Small intestine (tissue), 7 donors: ENCODE results near the gene TTC33. TPM values are rescaled to one million over a fixed set of nuclear protein-coding genes. Genes with fewer than 3 reads are reported as not detected.

Source experiments
- DNase-seq, 2 donors: peaks; one replicate each; pipeline versions ENCODE4 v3.0.0 to v3.0.0-alpha.2; 2013
- FAIRE-seq: peaks from 2 replicates; lab custom pipeline; 2012; peaks lifted over from hg19 to GRCh38; lab: Jason Lieb, UNC
- H3K27ac ChIP-seq, 3 donors: one replicate each; pipeline ENCODE4 v1.5.1; 2013; ENCODE audit warnings: low read length in 2 of 3, mild to moderate bottlenecking in 2 of 3, control low read depth in 1 of 3, inconsistent platforms in 1 of 3, low read depth in 1 of 3, moderate library complexity in 1 of 3
- H3K27me3 ChIP-seq, 3 donors: one replicate each; pipeline ENCODE4 v1.6.1; 2013; ENCODE audit warnings: low read length in 3 of 3, inconsistent platforms in 1 of 3; ENCODE audit not compliant: control insufficient read depth in 3 of 3, insufficient read depth in 3 of 3
- H3K36me3 ChIP-seq, 3 donors: one replicate each; pipeline ENCODE4 v1.6.1; 2013; ENCODE audit warnings: low read length in 3 of 3, inconsistent platforms in 1 of 3, low read depth in 1 of 3, mild to moderate bottlenecking in 1 of 3, moderate library complexity in 1 of 3; ENCODE audit not compliant: control insufficient read depth in 3 of 3, insufficient read depth in 2 of 3
- H3K4me1 ChIP-seq, 3 donors: one replicate each; pipeline ENCODE4 v1.6.1; 2013; ENCODE audit warnings: low read length in 2 of 3, inconsistent platforms in 1 of 3, low read depth in 1 of 3, mild to moderate bottlenecking in 1 of 3, moderate library complexity in 1 of 3; ENCODE audit not compliant: control insufficient read depth in 3 of 3, insufficient read depth in 2 of 3
- H3K4me3 ChIP-seq, 3 donors: one replicate each; pipeline ENCODE4 v1.5.1; 2013; ENCODE audit warnings: low read length in 3 of 3, control low read depth in 1 of 3, inconsistent platforms in 1 of 3, low read depth in 1 of 3, mild to moderate bottlenecking in 1 of 3, moderate library complexity in 1 of 3
- H3K9me3 ChIP-seq, 2 donors: one replicate each; pipeline ENCODE4 v1.6.1; 2013; ENCODE audit warnings: low read depth in 1 of 2, low read length in 1 of 2; ENCODE audit not compliant: control insufficient read depth in 2 of 2, insufficient read depth in 1 of 2
- WGBS, 3 donors: extraction: QIAGEN DNeasy Blood & Tissue Kit; methylation state at CpG; one replicate each; pipeline ENCODE4 v1.1.7; 2013; 5-methylcytosine and 5-hydroxymethylcytosine counted together
- polyA plus RNA-seq, 4 donors: library from polyadenylated mRNA; stranded (reverse) in 3 of 4; unstranded in 1 of 4; fragments of 200-250 nt in 3 of 4; fragments of 120-200 nt in 1 of 4; gene quantifications; one replicate each; pipeline versions ENCODE4 v1.2.1 to v1.2.3, GENCODE V29; 2013
- donor health status: healthy with polysubstance abuse.
- donor health status: control.
- donor health status: control.
- donor health status: Bipolar disorder and iron deficiency.
- donor health status: healthy.

Gene TTC33
- polyA plus RNA-seq, 4 donors = 8.0 to 18.1 (median 8.9) TPM

- no peak for DNase-seq
- Histone ChIP-seq H3K4me3 (no peak overlapping the region), H3K36me3 (no peaks in the 10 kb centered on the region), H3K4me1 (peaks cover 0 to 9% (median 0%) of the 10 kb centered on the region in 3 donors), H3K9me3 (peaks cover 0 to 3% of the 10 kb centered on the region in 2 donors), H3K27ac (no peak overlapping the region), H3K27me3 (no peaks in the 10 kb centered on the region)
- WGBS, 3 donors = 33 to 59% (median 38%) methylated on average over 2 of the region's 2 CpGs
- FAIRE-seq = no peak
Measured at GRCh38 chr5:40480392-40480791, 275.4 kb downstream of the TTC33 start.

- H3K4me1 ChIP-seq = peaks cover 0 to 8% (median 0%) of the 10 kb centered on the region in 3 donors
- H3K36me3 ChIP-seq = no peaks in the 10 kb centered on the region
- no peak overlapping the region for H3K4me3 ChIP-seq
- WGBS, 3 donors = 46 to 56% (median 53%) methylated on average over 3 of the region's 3 CpGs
- H3K27me3 ChIP-seq = no peaks in the 10 kb centered on the region
- peaks cover 0 to 3% of the 10 kb centered on the region in 2 donors for H3K9me3 ChIP-seq
- no peak for DNase-seq
- H3K27ac ChIP-seq = no peak overlapping the region
- FAIRE-seq = no peak
Measured at GRCh38 chr5:40479939-40480338, 275.8 kb downstream of the TTC33 start.

GRCh38 chr5:40478766-40479165 is 277.0 kb downstream of the TTC33 start:
- FAIRE-seq = no peak
- peaks cover 0 to 8% of the 10 kb centered on the region in 2 donors for H3K9me3 ChIP-seq
- no peak for DNase-seq
- H3K27ac ChIP-seq = no peak overlapping the region
- WGBS, 3 donors = 80 to 96% (median 89%) methylated on average over 2 of the region's 2 CpGs
- H3K4me1 ChIP-seq = no peaks in the 10 kb centered on the region
- H3K27me3 ChIP-seq = no peaks in the 10 kb centered on the region
- no peaks in the 10 kb centered on the region for H3K36me3 ChIP-seq
- H3K4me3 ChIP-seq = no peak overlapping the region

- Histone ChIP-seq H3K4me3 (no peak overlapping the region), H3K9me3 (peaks cover 0 to 8% of the 10 kb centered on the region in 2 donors), H3K27ac (no peak overlapping the region), H3K27me3 (no peaks in the 10 kb centered on the region), H3K4me1 (no peaks in the 10 kb centered on the region), H3K36me3 (no peaks in the 10 kb centered on the region)
- no peak for FAIRE-seq
- DNase-seq = no peak
- WGBS, 3 donors = 79 to 86% (median 80%) methylated on average over 8 of the region's 8 CpGs
Measured at GRCh38 chr5:40477856-40478546, 277.8 kb downstream of the TTC33 start.

GRCh38 chr5:40475561-40475960 is 280.2 kb downstream of the TTC33 start:
- FAIRE-seq = no peak

GRCh38 chr5:40474250-40474649 is 281.5 kb downstream of the TTC33 start:
- peaks cover 0 to 8% of the 10 kb centered on the region in 2 donors for H3K9me3 ChIP-seq
- FAIRE-seq = no peak
- 95 to 97% (median 97%) methylated on average over 2 of the region's 2 CpGs for WGBS, 3 donors
- no peak for DNase-seq
- H3K36me3 ChIP-seq = no peaks in the 10 kb centered on the region
- H3K4me1 ChIP-seq = no peaks in the 10 kb centered on the region
- H3K4me3 ChIP-seq = no peak overlapping the region
- no peaks in the 10 kb centered on the region for H3K27me3 ChIP-seq
- H3K27ac ChIP-seq = no peak overlapping the region

More at GRCh38 chr5:40475561-40475960, 280.2 kb downstream of the TTC33 start:
- Histone ChIP-seq H3K4me1 (no peaks in the 10 kb centered on the region), H3K27ac (no peak overlapping the region), H3K36me3 (no peaks in the 10 kb centered on the region), H3K4me3 (no peak overlapping the region), H3K9me3 (peaks cover 0 to 8% of the 10 kb centered on the region in 2 donors), H3K27me3 (no peaks in the 10 kb centered on the region)
- 77 to 97% (median 91%) methylated on average over 3 of the region's 3 CpGs for WGBS, 3 donors
- no peak for DNase-seq

- FAIRE-seq (no peak), DNase-seq (no peak)
- no peaks in the 10 kb centered on the region for H3K9me3 ChIP-seq
- no peak overlapping the region for H3K4me3 ChIP-seq
- no peak overlapping the region for H3K27ac ChIP-seq
- no peaks in the 10 kb centered on the region for H3K4me1 ChIP-seq
- H3K27me3 ChIP-seq = no peaks in the 10 kb centered on the region
- no peaks in the 10 kb centered on the region for H3K36me3 ChIP-seq
- WGBS, 3 donors = 58 to 76% (median 75%) methylated on average over 1 of the region's 1 CpG
Measured at GRCh38 chr5:40465416-40465815, 290.3 kb downstream of the TTC33 start.

GRCh38 chr5:40464511-40464910 is 291.2 kb downstream of the TTC33 start:
- WGBS, 3 donors = 84 to 92% (median 87%) methylated on average over 4 of the region's 4 CpGs
- no peak for FAIRE-seq
- H3K9me3 ChIP-seq = peaks cover 0 to 4% of the 10 kb centered on the region in 2 donors

More at GRCh38 chr5:40464511-40464910, 291.2 kb downstream of the TTC33 start:
- Histone ChIP-seq H3K36me3 (no peaks in the 10 kb centered on the region), H3K27ac (no peak overlapping the region), H3K4me1 (no peaks in the 10 kb centered on the region), H3K4me3 (no peak overlapping the region), H3K27me3 (no peaks in the 10 kb centered on the region)
- no peak for DNase-seq
